ENCODE results near the gene FBXW5. TPM values are rescaled to one million over a fixed set of nuclear protein-coding genes. Genes with fewer than 3 reads are reported as not detected.

Gene FBXW5
- total RNA-seq, 1 experiment from 2014 or later = 70.5 TPM

DNA sequence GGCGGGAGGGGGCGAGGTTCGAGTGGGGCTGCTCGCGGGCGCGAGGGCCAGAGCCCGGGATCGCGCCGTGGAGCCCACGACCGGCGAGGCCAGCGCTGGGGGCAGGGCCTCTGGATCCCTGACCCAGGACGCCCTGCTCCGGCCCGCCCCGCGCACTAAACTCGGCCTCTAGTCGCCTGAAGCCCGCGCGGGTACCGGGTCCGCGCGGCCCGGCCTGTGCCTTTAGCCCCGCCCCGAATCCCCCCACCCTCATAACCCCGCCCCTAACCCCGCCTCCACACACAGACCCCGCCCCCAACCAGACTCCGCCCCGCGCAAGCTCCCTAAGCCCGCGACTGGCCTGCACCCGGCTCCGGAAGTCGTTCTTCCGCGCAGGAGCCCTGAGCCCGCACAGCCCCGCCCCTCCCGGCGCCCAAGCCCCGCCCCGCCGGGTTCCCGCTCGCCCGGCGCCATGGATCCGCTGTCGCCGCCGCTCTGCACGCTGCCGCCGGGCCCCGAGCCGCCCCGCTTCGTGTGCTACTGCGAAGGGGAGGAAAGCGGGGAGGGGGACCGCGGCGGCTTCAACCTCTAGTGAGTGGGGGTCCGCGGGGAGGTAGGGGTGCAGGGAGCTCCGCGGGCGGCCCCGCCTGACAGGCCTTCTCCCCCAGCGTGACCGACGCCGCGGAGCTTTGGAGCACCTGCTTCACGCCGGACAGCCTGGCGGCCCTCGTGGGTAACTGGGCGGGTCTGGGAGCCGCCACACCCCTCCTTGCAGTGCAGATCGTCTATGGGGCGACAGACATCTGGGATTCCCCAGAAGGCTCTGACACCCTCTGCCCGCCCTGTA is 47.7 kb upstream of the FBXW5 start, which contains the start of gene PAXX (continued):
- TF ChIP-seq FOXJ3 (CRISPR knock-in tag; IDR thresholded peaks at IDR 0.05; ENCODE audit: borderline replicate concordance) = no peak
- TF ChIP-seq, protein P1, sequence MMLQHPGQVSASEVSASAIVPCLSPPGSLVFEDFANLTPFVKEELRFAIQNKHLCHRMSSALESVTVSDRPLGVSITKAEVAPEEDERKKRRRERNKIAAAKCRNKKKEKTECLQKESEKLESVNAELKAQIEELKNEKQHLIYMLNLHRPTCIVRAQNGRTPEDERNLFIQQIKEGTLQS (CRISPR knock-in tag; conservative IDR thresholded peaks at IDR 0.05) = no peak
- TF ChIP-seq, protein P2, sequence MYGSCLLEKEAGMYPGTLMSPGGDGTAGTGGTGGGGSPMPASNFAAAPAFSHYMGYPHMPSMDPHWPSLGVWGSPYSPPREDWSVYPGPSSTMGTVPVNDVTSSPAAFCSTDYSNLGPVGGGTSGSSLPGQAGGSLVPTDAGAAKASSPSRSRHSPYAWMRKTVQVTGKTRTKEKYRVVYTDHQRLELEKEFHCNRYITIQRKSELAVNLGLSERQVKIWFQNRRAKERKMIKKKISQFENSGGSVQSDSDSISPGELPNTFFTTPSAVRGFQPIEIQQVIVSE (CRISPR knock-in tag; IDR thresholded peaks at IDR 0.05; ENCODE audit: borderline replicate concordance) = no peak
- TF ChIP-seq, protein P3, sequence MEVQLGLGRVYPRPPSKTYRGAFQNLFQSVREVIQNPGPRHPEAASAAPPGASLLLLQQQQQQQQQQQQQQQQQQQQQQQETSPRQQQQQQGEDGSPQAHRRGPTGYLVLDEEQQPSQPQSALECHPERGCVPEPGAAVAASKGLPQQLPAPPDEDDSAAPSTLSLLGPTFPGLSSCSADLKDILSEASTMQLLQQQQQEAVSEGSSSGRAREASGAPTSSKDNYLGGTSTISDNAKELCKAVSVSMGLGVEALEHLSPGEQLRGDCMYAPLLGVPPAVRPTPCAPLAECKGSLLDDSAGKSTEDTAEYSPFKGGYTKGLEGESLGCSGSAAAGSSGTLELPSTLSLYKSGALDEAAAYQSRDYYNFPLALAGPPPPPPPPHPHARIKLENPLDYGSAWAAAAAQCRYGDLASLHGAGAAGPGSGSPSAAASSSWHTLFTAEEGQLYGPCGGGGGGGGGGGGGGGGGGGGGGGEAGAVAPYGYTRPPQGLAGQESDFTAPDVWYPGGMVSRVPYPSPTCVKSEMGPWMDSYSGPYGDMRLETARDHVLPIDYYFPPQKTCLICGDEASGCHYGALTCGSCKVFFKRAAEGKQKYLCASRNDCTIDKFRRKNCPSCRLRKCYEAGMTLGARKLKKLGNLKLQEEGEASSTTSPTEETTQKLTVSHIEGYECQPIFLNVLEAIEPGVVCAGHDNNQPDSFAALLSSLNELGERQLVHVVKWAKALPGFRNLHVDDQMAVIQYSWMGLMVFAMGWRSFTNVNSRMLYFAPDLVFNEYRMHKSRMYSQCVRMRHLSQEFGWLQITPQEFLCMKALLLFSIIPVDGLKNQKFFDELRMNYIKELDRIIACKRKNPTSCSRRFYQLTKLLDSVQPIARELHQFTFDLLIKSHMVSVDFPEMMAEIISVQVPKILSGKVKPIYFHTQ (CRISPR knock-in tag; IDR thresholded peaks at IDR 0.05) = no peak
- TF ChIP-seq, protein P4, sequence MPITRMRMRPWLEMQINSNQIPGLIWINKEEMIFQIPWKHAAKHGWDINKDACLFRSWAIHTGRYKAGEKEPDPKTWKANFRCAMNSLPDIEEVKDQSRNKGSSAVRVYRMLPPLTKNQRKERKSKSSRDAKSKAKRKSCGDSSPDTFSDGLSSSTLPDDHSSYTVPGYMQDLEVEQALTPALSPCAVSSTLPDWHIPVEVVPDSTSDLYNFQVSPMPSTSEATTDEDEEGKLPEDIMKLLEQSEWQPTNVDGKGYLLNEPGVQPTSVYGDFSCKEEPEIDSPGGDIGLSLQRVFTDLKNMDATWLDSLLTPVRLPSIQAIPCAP (CRISPR knock-in tag; IDR thresholded peaks at IDR 0.05) = 0 out of 2 replicates have a peak, but pooled peaks have one; percentile 44
- TF ChIP-seq, protein P5, sequence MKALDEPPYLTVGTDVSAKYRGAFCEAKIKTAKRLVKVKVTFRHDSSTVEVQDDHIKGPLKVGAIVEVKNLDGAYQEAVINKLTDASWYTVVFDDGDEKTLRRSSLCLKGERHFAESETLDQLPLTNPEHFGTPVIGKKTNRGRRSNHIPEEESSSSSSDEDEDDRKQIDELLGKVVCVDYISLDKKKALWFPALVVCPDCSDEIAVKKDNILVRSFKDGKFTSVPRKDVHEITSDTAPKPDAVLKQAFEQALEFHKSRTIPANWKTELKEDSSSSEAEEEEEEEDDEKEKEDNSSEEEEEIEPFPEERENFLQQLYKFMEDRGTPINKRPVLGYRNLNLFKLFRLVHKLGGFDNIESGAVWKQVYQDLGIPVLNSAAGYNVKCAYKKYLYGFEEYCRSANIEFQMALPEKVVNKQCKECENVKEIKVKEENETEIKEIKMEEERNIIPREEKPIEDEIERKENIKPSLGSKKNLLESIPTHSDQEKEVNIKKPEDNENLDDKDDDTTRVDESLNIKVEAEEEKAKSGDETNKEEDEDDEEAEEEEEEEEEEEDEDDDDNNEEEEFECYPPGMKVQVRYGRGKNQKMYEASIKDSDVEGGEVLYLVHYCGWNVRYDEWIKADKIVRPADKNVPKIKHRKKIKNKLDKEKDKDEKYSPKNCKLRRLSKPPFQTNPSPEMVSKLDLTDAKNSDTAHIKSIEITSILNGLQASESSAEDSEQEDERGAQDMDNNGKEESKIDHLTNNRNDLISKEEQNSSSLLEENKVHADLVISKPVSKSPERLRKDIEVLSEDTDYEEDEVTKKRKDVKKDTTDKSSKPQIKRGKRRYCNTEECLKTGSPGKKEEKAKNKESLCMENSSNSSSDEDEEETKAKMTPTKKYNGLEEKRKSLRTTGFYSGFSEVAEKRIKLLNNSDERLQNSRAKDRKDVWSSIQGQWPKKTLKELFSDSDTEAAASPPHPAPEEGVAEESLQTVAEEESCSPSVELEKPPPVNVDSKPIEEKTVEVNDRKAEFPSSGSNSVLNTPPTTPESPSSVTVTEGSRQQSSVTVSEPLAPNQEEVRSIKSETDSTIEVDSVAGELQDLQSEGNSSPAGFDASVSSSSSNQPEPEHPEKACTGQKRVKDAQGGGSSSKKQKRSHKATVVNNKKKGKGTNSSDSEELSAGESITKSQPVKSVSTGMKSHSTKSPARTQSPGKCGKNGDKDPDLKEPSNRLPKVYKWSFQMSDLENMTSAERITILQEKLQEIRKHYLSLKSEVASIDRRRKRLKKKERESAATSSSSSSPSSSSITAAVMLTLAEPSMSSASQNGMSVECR (CRISPR knock-in tag; IDR thresholded peaks at IDR 0.05; ENCODE audit: borderline replicate concordance) = peak; percentile 39; the same call in 1 of the 2 replicates
- TF ChIP-seq, protein P6, sequence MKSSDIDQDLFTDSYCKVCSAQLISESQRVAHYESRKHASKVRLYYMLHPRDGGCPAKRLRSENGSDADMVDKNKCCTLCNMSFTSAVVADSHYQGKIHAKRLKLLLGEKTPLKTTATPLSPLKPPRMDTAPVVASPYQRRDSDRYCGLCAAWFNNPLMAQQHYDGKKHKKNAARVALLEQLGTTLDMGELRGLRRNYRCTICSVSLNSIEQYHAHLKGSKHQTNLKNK (CRISPR knock-in tag; IDR thresholded peaks at IDR 0.05) = no peak
- TF ChIP-seq TCF7 (CRISPR knock-in tag; IDR thresholded peaks at IDR 0.05; ENCODE audit: low read depth) = 0 out of 2 replicates have a peak, but pooled peaks have one; percentile 52
- TF ChIP-seq, protein P7, sequence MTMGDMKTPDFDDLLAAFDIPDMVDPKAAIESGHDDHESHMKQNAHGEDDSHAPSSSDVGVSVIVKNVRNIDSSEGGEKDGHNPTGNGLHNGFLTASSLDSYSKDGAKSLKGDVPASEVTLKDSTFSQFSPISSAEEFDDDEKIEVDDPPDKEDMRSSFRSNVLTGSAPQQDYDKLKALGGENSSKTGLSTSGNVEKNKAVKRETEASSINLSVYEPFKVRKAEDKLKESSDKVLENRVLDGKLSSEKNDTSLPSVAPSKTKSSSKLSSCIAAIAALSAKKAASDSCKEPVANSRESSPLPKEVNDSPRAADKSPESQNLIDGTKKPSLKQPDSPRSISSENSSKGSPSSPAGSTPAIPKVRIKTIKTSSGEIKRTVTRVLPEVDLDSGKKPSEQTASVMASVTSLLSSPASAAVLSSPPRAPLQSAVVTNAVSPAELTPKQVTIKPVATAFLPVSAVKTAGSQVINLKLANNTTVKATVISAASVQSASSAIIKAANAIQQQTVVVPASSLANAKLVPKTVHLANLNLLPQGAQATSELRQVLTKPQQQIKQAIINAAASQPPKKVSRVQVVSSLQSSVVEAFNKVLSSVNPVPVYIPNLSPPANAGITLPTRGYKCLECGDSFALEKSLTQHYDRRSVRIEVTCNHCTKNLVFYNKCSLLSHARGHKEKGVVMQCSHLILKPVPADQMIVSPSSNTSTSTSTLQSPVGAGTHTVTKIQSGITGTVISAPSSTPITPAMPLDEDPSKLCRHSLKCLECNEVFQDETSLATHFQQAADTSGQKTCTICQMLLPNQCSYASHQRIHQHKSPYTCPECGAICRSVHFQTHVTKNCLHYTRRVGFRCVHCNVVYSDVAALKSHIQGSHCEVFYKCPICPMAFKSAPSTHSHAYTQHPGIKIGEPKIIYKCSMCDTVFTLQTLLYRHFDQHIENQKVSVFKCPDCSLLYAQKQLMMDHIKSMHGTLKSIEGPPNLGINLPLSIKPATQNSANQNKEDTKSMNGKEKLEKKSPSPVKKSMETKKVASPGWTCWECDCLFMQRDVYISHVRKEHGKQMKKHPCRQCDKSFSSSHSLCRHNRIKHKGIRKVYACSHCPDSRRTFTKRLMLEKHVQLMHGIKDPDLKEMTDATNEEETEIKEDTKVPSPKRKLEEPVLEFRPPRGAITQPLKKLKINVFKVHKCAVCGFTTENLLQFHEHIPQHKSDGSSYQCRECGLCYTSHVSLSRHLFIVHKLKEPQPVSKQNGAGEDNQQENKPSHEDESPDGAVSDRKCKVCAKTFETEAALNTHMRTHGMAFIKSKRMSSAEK (CRISPR knock-in tag; IDR thresholded peaks at IDR 0.05; ENCODE audit: borderline replicate concordance) = no peak
- TF ChIP-seq FOXP1 (CRISPR knock-in tag; IDR thresholded peaks at IDR 0.05; ENCODE audit: borderline replicate concordance) = peak; percentile 85
- no peak for TF ChIP-seq ZNF138 (CRISPR knock-in tag; conservative IDR thresholded peaks at IDR 0.05)
- no peak for TF ChIP-seq NR2C2 (CRISPR knock-in tag; IDR thresholded peaks at IDR 0.05)
- TF ChIP-seq, protein P8, sequence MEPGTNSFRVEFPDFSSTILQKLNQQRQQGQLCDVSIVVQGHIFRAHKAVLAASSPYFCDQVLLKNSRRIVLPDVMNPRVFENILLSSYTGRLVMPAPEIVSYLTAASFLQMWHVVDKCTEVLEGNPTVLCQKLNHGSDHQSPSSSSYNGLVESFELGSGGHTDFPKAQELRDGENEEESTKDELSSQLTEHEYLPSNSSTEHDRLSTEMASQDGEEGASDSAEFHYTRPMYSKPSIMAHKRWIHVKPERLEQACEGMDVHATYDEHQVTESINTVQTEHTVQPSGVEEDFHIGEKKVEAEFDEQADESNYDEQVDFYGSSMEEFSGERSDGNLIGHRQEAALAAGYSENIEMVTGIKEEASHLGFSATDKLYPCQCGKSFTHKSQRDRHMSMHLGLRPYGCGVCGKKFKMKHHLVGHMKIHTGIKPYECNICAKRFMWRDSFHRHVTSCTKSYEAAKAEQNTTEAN (CRISPR knock-in tag; IDR thresholded peaks at IDR 0.05) = peak; percentile 65; the same call in 1 of the 2 replicates
- TF ChIP-seq, protein P9, sequence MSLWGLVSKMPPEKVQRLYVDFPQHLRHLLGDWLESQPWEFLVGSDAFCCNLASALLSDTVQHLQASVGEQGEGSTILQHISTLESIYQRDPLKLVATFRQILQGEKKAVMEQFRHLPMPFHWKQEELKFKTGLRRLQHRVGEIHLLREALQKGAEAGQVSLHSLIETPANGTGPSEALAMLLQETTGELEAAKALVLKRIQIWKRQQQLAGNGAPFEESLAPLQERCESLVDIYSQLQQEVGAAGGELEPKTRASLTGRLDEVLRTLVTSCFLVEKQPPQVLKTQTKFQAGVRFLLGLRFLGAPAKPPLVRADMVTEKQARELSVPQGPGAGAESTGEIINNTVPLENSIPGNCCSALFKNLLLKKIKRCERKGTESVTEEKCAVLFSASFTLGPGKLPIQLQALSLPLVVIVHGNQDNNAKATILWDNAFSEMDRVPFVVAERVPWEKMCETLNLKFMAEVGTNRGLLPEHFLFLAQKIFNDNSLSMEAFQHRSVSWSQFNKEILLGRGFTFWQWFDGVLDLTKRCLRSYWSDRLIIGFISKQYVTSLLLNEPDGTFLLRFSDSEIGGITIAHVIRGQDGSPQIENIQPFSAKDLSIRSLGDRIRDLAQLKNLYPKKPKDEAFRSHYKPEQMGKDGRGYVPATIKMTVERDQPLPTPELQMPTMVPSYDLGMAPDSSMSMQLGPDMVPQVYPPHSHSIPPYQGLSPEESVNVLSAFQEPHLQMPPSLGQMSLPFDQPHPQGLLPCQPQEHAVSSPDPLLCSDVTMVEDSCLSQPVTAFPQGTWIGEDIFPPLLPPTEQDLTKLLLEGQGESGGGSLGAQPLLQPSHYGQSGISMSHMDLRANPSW (CRISPR knock-in tag; conservative IDR thresholded peaks at IDR 0.05; ENCODE audit: low read depth) = no peak
- no peak for TF ChIP-seq PRRX2 (CRISPR knock-in tag; IDR thresholded peaks at IDR 0.05)
- 0 out of 2 replicates have a peak, but pooled peaks have one; percentile 60 for TF ChIP-seq SMAD3 (CRISPR knock-in tag; IDR thresholded peaks at IDR 0.05; ENCODE audit: borderline replicate concordance)
- TF ChIP-seq TP53 (CRISPR knock-in tag; IDR thresholded peaks at IDR 0.05) = no peak
- TF ChIP-seq RORB (CRISPR knock-in tag; IDR thresholded peaks at IDR 0.05) = no peak
- TF ChIP-seq RELA (CRISPR knock-in tag; IDR thresholded peaks at IDR 0.05; ENCODE audit: borderline replicate concordance) = no peak

All from WTC11 (cell line).